Measurements from ENCODE around the gene CHST3. TPM values are rescaled to one million over a fixed set of nuclear protein-coding genes. Genes with fewer than 3 reads are reported as not detected.

Gene CHST3
- total RNA-seq, 1 experiment from 2014 or later: 6.1 TPM

DNA sequence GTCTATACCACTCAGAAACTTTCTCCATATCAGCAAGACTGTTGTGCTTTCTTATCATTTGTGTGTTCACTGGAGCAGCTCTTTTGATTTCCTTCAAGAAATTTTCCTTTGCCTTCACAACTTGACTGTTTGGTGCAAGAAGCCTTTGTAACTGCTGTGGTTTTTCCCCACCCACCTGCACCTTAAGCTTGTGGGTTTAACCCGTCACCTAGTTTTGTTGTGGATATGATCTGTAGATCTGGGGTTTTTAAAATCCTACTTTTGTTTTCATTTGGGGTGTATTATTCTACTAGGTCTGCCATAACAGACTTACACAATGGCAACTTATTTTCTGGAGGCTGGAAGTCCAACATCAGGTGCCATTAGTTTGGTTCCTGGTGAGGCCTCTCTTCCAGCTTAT lies 30.5 kb upstream of the CHST3 start:
- H4K5ac ChIP-seq (ENCODE audit: insufficient read length, low read depth, low read length): no peak overlapping the region
- H3K27me3 ChIP-seq (ENCODE audit: insufficient read depth, low read length): no peaks in the 10 kb centered on the region
- no peak overlapping the region for H3K14ac ChIP-seq (ENCODE audit: insufficient read depth, low read length)
- no peaks in the 10 kb centered on the region for H3K9me3 ChIP-seq (ENCODE audit: control insufficient read depth, low read depth, low read length)
- no peak overlapping the region for H2AK5ac ChIP-seq (ENCODE audit: insufficient read length, low read length)
- Mint-ChIP-seq H3K4me3 (no peak overlapping the region), H3K9me3 (peaks cover 7 to 15% of the 10 kb centered on the region in 2 experiments; a peak in 4 of 5 replicates), H3K27ac (no peak overlapping the region), H3K27me3 (ENCODE audit: low read depth) (peaks cover 5% of the 10 kb centered on the region), H3K4me1 (no peaks in the 10 kb centered on the region), H3K36me3 (ENCODE audit: insufficient read depth in 1 of 3, low read depth in 3 of 3) (no peaks in the 10 kb centered on the region)
- no peaks in the 10 kb centered on the region for H3K4me1 ChIP-seq (ENCODE audit: insufficient read depth, low read length)
- H3K4ac ChIP-seq (ENCODE audit: low read depth, low read length): no peak overlapping the region
- no peak overlapping the region for H3K27ac ChIP-seq (ENCODE audit: insufficient read length, low read depth, low read length)
- H3K4me2 ChIP-seq (ENCODE audit: insufficient read depth, insufficient read length, low read length): no peak overlapping the region
- no peak overlapping the region for H2AFZ ChIP-seq (ENCODE audit: low read length)
- no peak overlapping the region for H3K9ac ChIP-seq (ENCODE audit: extremely low read depth, insufficient read length, low read length)
- H3K18ac ChIP-seq (ENCODE audit: insufficient read length, low read depth, low read length): no peak overlapping the region
- H2BK5ac ChIP-seq (ENCODE audit: insufficient read length, low read length): no peak overlapping the region
- H2BK12ac ChIP-seq (ENCODE audit: insufficient read length, low read depth, low read length): no peak overlapping the region
- H2BK20ac ChIP-seq (ENCODE audit: low read depth, low read length, poor library complexity, severe bottlenecking): no peak overlapping the region
- H3K23me2 ChIP-seq (ENCODE audit: insufficient read length, low read depth, low read length, poor library complexity, severe bottlenecking): no peaks in the 10 kb centered on the region
- H3K79me1 ChIP-seq (ENCODE audit: insufficient read depth, low read depth, low read length, poor library complexity, severe bottlenecking): no peaks in the 10 kb centered on the region
- no peak overlapping the region for H4K8ac ChIP-seq (replicated peaks; ENCODE audit: insufficient read length, low read depth, low read length)
- H4K20me1 ChIP-seq (ENCODE audit: control insufficient read depth, insufficient read depth, insufficient read length): no peaks in the 10 kb centered on the region
- no peaks in the 10 kb centered on the region for H3K79me2 ChIP-seq (ENCODE audit: insufficient read depth, low read length)
- no peak overlapping the region for H3T11ph ChIP-seq (ENCODE audit: low read length)
- H3K23ac ChIP-seq (ENCODE audit: insufficient read length, low read depth, low read length): no peak overlapping the region
- no peak for DNase-seq
- H4K91ac ChIP-seq (ENCODE audit: insufficient read length, low read depth, low read length): no peak overlapping the region
- no peak overlapping the region for H2BK15ac ChIP-seq (ENCODE audit: low read depth, low read length)
- WGBS (ENCODE audit: extremely low coverage, insufficient read length, low lambda C conversion rate): no CpG with 5 or more reads among the region's 1 CpG
- TF ChIP-seq CTCF (conservative IDR thresholded peaks at IDR 0.05): no peak
- H3K56ac ChIP-seq (ENCODE audit: insufficient read length, low read depth, low read length): no peak overlapping the region
- no peak overlapping the region for H2BK120ac ChIP-seq (ENCODE audit: low read depth, low read length, poor library complexity, severe bottlenecking)

Data from H9 (cell line).